Nephron progenitor cell (in vitro differentiated cells): ENCODE measurements around the gene EFHC2.
"Not testable (repeated sequence)": the region's sequence is repeated elsewhere in the genome, so short reads cannot be mapped to it uniquely, and the experiment has no call there.

ENCODE experiments used
- DNase-seq: peaks from one replicate; pipeline ENCODE4 v3.0.0; 2021
- H3K27ac Mint-ChIP-seq: 2 replicates; pipeline ENCODE4 v1.8.0; 2021; ENCODE audit warnings: mild to moderate bottlenecking, moderate library complexity, mixed read lengths
- H3K27me3 Mint-ChIP-seq: 2 replicates; pipeline ENCODE4 v1.8.0; 2021; ENCODE audit warnings: mild to moderate bottlenecking, low read depth, mixed read lengths; ENCODE audit not compliant: poor library complexity
- H3K36me3 Mint-ChIP-seq: 2 replicates; pipeline ENCODE4 v1.8.0; 2021; ENCODE audit warnings: low read depth, mixed read lengths
- H3K4me1 Mint-ChIP-seq: 2 replicates; pipeline ENCODE4 v1.8.0; 2021; ENCODE audit warnings: mixed read lengths
- H3K4me3 Mint-ChIP-seq: 2 replicates; pipeline ENCODE4 v1.8.0; 2021; ENCODE audit warnings: mild to moderate bottlenecking, moderate library complexity, mixed read lengths
- H3K9me3 Mint-ChIP-seq: 2 replicates; pipeline ENCODE4 v1.8.0; 2021; ENCODE audit warnings: mild to moderate bottlenecking, moderate library complexity, mixed read lengths
- CTCF ChIP-seq: fragments of 200-600 bp; sonication (generic); IDR thresholded peaks from 2 replicates; pipeline ENCODE4 v1.5.0; 2021; ENCODE audit warnings: antibody characterized with exemption

Gene EFHC2

GRCh38 chrX:44203791-44204190 is 139.7 kb downstream of the EFHC2 start:
- no peak for DNase-seq
- no peaks in the 10 kb centered on the region for H3K4me1 Mint-ChIP-seq
- peaks cover 59% of the 10 kb centered on the region for H3K9me3 Mint-ChIP-seq
- no peaks in the 10 kb centered on the region for H3K36me3 Mint-ChIP-seq
- no peak overlapping the region for H3K4me3 Mint-ChIP-seq
- no peak overlapping the region for H3K27ac Mint-ChIP-seq
- H3K27me3 Mint-ChIP-seq: no peaks in the 10 kb centered on the region
- TF ChIP-seq CTCF: no peak

- TF ChIP-seq CTCF: no peak
- Mint-ChIP-seq H3K27me3 (no peaks in the 10 kb centered on the region), H3K36me3 (no peaks in the 10 kb centered on the region), H3K4me1 (no peaks in the 10 kb centered on the region), H3K27ac (no peak overlapping the region), H3K4me3 (no peak overlapping the region), H3K9me3 (peaks cover 57% of the 10 kb centered on the region)
- DNase-seq: no peak
Measured at GRCh38 chrX:44202596-44202995, 140.9 kb downstream of the EFHC2 start.

GRCh38 chrX:44189116-44189515 is 154.4 kb downstream of the EFHC2 start:
- DNase-seq: no peak
- Mint-ChIP-seq H3K9me3 (peaks cover 36% of the 10 kb centered on the region), H3K4me1 (no peaks in the 10 kb centered on the region), H3K36me3 (no peaks in the 10 kb centered on the region), H3K4me3 (no peak overlapping the region), H3K27me3 (peaks cover 4% of the 10 kb centered on the region), H3K27ac (no peak overlapping the region)
- TF ChIP-seq CTCF: no peak

GRCh38 chrX:44187915-44188314 is 155.6 kb downstream of the EFHC2 start:
- H3K27me3 Mint-ChIP-seq, H3K4me1 Mint-ChIP-seq, DNase-seq, H3K36me3 Mint-ChIP-seq, H3K4me3 Mint-ChIP-seq, H3K27ac Mint-ChIP-seq: not testable (repeated sequence)
- H3K9me3 Mint-ChIP-seq: peaks cover 37% of the 10 kb centered on the region

GRCh38 chrX:44183329-44183728 is 160.1 kb downstream of the EFHC2 start:
- H3K4me1 Mint-ChIP-seq: no peaks in the 10 kb centered on the region

GRCh38 chrX:44178274-44179053 is 165.0 kb downstream of the EFHC2 start:
- Mint-ChIP-seq H3K27ac (no peak overlapping the region), H3K4me3 (no peak overlapping the region), H3K9me3 (peaks cover 46% of the 10 kb centered on the region), H3K27me3 (no peaks in the 10 kb centered on the region), H3K4me1 (no peaks in the 10 kb centered on the region), H3K36me3 (no peaks in the 10 kb centered on the region)
- TF ChIP-seq CTCF: no peak
- DNase-seq: no peak

More at GRCh38 chrX:44183329-44183728, 160.1 kb downstream of the EFHC2 start:
- H3K9me3 Mint-ChIP-seq: peaks cover 28% of the 10 kb centered on the region
- no peak for DNase-seq
- TF ChIP-seq CTCF: no peak
- no peak overlapping the region for H3K27ac Mint-ChIP-seq
- H3K36me3 Mint-ChIP-seq: no peaks in the 10 kb centered on the region
- no peaks in the 10 kb centered on the region for H3K27me3 Mint-ChIP-seq
- no peak overlapping the region for H3K4me3 Mint-ChIP-seq
